ENCODE data around the gene AUTS2. TPM values are rescaled to one million over a fixed set of nuclear protein-coding genes. Genes with fewer than 3 reads are reported as not detected.
A peak's percentile ranks its signal among the peaks of the same experiment; 100 is the strongest.

Gene AUTS2
- total RNA-seq, 1 experiment from 2014 or later = 2.2 TPM

DNA sequence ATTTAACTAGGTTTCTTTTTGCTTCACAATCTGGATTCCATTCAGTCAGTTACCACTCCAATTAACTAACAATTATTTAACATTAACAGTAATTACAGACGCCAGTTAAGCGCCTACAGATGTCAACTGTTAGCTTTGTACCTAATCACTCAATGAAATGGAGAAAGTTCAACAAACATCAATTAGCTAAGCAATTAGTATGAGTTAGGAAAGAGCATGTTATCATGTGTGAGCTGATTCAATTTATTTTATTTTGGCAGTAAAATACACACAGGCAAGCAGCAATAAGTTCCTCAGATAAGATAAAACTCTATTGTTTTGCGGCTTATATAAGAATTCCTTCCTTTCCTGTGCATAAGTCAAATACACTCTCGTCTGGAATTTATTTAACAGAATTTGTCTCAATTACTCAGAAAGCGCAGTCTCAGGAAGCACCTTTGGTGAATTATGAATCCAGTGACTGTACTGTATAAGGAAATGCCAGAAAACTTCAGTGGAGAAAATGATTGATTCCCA, 1106.6 kb downstream of the AUTS2 start:
- H3K4me3 ChIP-seq = no peak overlapping the region
- H3K36me3 ChIP-seq = peaks cover 33% of the 10 kb centered on the region
- no peak for DNase-seq
- H3K9me3 ChIP-seq = no peaks in the 10 kb centered on the region
- H3K27me3 ChIP-seq = no peaks in the 10 kb centered on the region

GRCh38 chr7:70706204-70706603, 1107.9 kb downstream of the AUTS2 start:
- no peaks in the 10 kb centered on the region for H3K9me3 ChIP-seq
- H3K36me3 ChIP-seq = peaks cover 20% of the 10 kb centered on the region
- H3K4me3 ChIP-seq = no peak overlapping the region
- DNase-seq = no peak
- no peaks in the 10 kb centered on the region for H3K27me3 ChIP-seq

GRCh38 chr7:70706698-70707097, 1108.4 kb downstream of the AUTS2 start:
- Histone ChIP-seq H3K9me3 (no peaks in the 10 kb centered on the region), H3K36me3 (peaks cover 15% of the 10 kb centered on the region), H3K27me3 (no peaks in the 10 kb centered on the region), H3K4me3 (no peak overlapping the region)
- no peak for DNase-seq

- DNase-seq = no peak
- Histone ChIP-seq H3K4me3 (no peak overlapping the region), H3K36me3 (peaks cover 9% of the 10 kb centered on the region), H3K9me3 (no peaks in the 10 kb centered on the region), H3K27me3 (no peaks in the 10 kb centered on the region)
Observed at GRCh38 chr7:70707823-70708243, 1109.6 kb downstream of the AUTS2 start.

DNA sequence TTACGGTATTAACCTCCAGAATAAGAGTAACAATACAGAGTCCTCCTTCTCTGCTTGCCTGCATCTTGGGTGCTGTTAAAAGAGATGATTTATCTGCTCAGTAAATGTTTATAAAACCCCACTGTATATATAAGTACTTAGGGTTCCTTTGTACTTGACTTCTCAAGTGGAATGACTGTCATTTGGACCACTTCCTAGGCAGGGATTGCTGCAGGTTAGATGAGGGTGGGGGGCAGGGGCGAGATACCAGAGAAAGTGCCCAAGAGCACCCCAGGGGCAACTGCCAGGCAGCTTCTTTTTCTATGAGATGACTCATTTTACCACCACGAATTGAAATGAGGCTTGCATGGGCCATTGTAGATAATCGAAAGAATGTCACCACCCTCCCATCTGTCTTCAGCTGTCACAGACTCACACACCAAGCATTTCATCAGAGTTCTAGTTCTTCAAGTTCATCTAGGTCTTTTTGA, 1111.8 kb downstream of the AUTS2 start:
- no peak overlapping the region for H3K4me3 ChIP-seq
- H3K36me3 ChIP-seq = peaks cover 7% of the 10 kb centered on the region
- no peaks in the 10 kb centered on the region for H3K9me3 ChIP-seq
- no peaks in the 10 kb centered on the region for H3K27me3 ChIP-seq
- peak; percentile 73 for DNase-seq

DNA sequence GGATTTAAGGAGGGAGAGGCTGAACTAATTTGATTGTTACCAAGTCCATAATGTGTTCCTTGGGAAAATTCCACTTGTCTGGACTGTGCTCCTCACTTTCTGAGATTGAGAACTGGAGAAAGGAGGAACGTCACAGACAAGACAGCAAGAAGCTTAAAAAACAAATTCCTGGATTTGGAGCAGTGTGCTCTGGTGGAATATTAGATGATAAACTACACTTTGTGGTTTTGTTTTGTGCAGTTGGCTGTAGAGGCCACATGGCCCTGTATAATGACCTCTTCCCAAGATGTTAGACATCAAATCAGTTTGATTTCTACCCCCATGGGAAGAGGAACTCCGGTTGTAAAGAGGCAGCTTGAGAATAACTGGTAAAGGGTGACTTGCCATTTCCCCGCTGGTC, 1112.4 kb downstream of the AUTS2 start:
- H3K27me3 ChIP-seq = no peaks in the 10 kb centered on the region
- no peak overlapping the region for H3K4me3 ChIP-seq
- H3K36me3 ChIP-seq = peaks cover 7% of the 10 kb centered on the region; the same call in 1 of the 2 replicates
- no peak for DNase-seq
- H3K9me3 ChIP-seq = no peaks in the 10 kb centered on the region

DNA sequence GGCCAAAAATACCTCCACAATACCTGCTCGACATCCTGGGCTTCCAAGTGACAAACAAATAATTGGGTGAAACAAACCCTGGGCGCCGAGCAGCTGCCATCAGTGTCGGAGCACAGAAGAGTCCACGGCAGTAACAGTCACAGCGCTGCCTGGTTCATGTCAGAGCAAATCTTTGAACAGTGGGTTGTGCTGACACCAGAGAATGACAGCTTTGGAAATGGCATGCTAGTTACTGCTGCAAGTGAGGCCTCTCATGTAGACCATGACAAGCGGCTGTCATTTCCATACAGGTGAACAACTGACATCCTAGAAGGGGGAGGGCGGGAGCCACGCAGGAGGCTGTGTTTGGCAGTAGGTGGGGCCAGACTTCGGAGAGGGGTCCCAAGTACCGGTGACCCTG, 1113.2 kb downstream of the AUTS2 start:
- Histone ChIP-seq H3K9me3 (no peaks in the 10 kb centered on the region), H3K27me3 (no peaks in the 10 kb centered on the region), H3K36me3 (peaks cover 7% of the 10 kb centered on the region; the same call in 1 of the 2 replicates), H3K4me3 (no peak overlapping the region)
- no peak for DNase-seq

GRCh38 chr7:70712942-70713341, 1114.7 kb downstream of the AUTS2 start:
- DNase-seq = no peak
- no peak overlapping the region for H3K4me3 ChIP-seq
- H3K9me3 ChIP-seq = no peaks in the 10 kb centered on the region
- peaks cover 5% of the 10 kb centered on the region; the same call in 1 of the 2 replicates for H3K36me3 ChIP-seq
- H3K27me3 ChIP-seq = no peaks in the 10 kb centered on the region

- no peaks in the 10 kb centered on the region for H3K27me3 ChIP-seq
- H3K36me3 ChIP-seq = peaks cover 5% of the 10 kb centered on the region; the same call in 1 of the 2 replicates
- H3K4me3 ChIP-seq = no peak overlapping the region
- no peak for DNase-seq
- H3K9me3 ChIP-seq = no peaks in the 10 kb centered on the region
Observed at GRCh38 chr7:70714506-70715038, 1116.3 kb downstream of the AUTS2 start.

DNA sequence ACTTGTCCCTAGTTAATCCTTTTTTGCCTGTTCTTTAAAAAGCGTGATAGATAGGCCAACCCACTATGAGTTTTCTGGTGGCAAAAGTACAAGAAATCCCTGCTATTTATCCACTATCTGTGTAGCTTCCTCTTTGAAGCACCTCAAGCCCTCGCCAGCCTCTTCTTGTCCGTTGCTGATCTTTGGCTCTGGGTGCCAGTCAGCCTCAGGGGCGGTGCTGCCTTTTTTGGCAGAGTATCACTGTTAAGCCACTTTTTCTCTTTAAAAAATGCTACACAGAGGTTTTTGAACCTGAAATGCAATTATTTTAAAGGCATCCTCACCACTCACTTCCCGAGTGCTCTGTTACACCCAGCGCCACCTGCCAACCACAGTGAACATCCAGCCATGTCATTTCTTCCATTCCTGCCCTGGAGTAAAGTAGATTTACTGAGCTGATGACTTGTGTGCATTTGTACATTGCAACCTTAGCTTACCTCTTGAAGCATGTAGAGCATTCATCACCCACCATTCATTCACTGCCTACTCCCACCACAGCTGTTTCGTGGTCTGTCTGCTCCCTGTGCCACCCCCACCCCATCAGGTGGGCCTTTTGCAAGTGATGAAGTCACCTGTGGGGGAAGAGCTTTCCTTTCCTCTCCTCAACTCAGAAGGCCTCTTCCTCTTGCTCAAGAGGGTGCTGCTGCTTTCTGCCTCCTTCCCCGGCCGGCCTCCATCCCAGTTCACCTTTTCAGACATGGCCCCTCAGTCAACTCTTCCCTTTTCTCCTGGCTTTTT, 1119.5 kb downstream of the AUTS2 start:
- H3K4me3 ChIP-seq = no peak overlapping the region
- H3K9me3 ChIP-seq = no peaks in the 10 kb centered on the region
- no peaks in the 10 kb centered on the region for H3K27me3 ChIP-seq
- H3K36me3 ChIP-seq = peaks cover 2% of the 10 kb centered on the region; the same call in 1 of the 2 replicates
- no peak for DNase-seq

DNA sequence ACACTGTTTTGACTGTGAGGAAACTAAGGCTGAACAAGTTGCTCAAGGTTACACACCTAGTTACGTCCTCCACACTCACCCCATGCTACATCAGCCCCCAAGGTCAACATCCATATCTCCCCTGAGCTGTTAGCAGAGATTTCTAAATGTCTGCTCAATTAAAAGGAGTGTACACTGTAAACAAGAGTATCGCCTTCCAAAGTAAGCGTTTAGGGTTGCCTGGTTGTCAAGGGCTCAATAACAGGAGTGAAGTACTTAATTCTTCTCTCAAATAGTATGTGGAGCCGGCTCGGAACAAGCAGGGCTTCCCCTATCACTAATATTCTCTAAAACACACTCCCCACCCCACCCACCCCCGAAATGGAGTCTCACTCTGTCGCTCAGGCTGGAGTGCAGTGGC, 1120.8 kb downstream of the AUTS2 start:
- Histone ChIP-seq H3K4me3 (no peak overlapping the region), H3K36me3 (peaks cover 2% of the 10 kb centered on the region), H3K27me3 (no peaks in the 10 kb centered on the region), H3K9me3 (no peaks in the 10 kb centered on the region)
- no peak for DNase-seq

GRCh38 chr7:70720191-70720873, 1122.1 kb downstream of the AUTS2 start:
- Histone ChIP-seq H3K4me3 (no peak overlapping the region), H3K36me3 (no peaks in the 10 kb centered on the region; the same call in none of the 2 replicates), H3K9me3 (no peaks in the 10 kb centered on the region), H3K27me3 (no peaks in the 10 kb centered on the region)
- DNase-seq = no peak

- H3K27me3 ChIP-seq = no peaks in the 10 kb centered on the region
- no peak overlapping the region for H3K4me3 ChIP-seq
- no peaks in the 10 kb centered on the region for H3K9me3 ChIP-seq
- no peaks in the 10 kb centered on the region; the same call in none of the 2 replicates for H3K36me3 ChIP-seq
- DNase-seq = no peak
Observed at GRCh38 chr7:70721500-70721899, 1123.2 kb downstream of the AUTS2 start.

GRCh38 chr7:70723339-70723738, 1125.1 kb downstream of the AUTS2 start:
- DNase-seq = no peak
- Histone ChIP-seq H3K9me3 (no peaks in the 10 kb centered on the region), H3K27me3 (no peaks in the 10 kb centered on the region), H3K4me3 (no peak overlapping the region), H3K36me3 (no peaks in the 10 kb centered on the region; the same call in none of the 2 replicates)

- H3K9me3 ChIP-seq = no peaks in the 10 kb centered on the region
- DNase-seq = no peak
- H3K4me3 ChIP-seq = no peak overlapping the region
- no peaks in the 10 kb centered on the region for H3K27me3 ChIP-seq
- no peaks in the 10 kb centered on the region; the same call in none of the 2 replicates for H3K36me3 ChIP-seq
Observed at GRCh38 chr7:70725448-70725847, 1127.2 kb downstream of the AUTS2 start.

DNA sequence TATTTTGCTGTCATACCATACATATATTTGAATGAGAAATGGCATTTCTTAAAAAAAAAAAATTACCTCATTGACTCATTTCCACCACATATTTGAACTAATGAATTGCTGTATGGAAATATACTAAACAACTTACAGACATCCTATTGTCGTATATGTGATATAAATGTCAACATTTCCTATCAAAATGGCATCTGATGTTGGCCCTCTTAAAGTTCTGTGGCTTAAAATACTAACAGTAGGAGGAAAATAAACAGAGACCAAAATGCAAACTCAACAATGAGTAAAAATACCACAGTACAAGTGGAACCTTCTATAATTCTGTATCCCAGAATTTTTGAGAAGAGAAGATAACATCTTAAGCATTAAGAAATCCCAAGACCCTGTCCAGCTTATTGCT, 1128.0 kb downstream of the AUTS2 start:
- H3K4me3 ChIP-seq = no peak overlapping the region
- no peak for DNase-seq

DNA sequence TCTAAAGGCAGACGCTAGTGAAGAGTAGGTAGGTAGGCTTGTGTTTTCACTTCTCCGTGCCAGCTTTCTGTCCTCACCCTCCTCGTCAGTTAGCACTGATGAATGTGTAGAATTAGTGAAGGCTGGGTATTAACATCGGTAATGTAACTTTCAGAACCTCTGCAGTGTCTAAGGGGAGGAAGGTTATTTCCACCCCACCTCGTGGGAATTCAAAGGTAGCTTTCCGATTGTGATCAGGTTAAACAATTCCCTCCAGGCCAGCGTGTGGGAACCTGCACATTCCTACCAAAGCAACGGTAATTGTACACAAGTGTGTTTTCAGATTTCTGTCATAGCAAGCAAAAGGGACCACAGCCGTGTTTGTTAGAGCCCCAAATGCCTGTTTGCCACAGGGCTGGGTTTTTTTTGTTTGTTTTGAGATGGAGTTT, 1128.7 kb downstream of the AUTS2 start:
- Histone ChIP-seq H3K4me3 (no peak overlapping the region), H3K36me3 (no peaks in the 10 kb centered on the region; the same call in none of the 2 replicates), H3K27me3 (no peaks in the 10 kb centered on the region), H3K9me3 (no peaks in the 10 kb centered on the region)
- DNase-seq = no peak

More for the DNA sequence above, 1128.0 kb downstream of the AUTS2 start:
- no peaks in the 10 kb centered on the region; the same call in none of the 2 replicates for H3K36me3 ChIP-seq
- H3K27me3 ChIP-seq = no peaks in the 10 kb centered on the region
- H3K9me3 ChIP-seq = no peaks in the 10 kb centered on the region

Measured in MG63 (cell line).